ENCODE results near the gene ACOT7.

Gene ACOT7

DNA sequence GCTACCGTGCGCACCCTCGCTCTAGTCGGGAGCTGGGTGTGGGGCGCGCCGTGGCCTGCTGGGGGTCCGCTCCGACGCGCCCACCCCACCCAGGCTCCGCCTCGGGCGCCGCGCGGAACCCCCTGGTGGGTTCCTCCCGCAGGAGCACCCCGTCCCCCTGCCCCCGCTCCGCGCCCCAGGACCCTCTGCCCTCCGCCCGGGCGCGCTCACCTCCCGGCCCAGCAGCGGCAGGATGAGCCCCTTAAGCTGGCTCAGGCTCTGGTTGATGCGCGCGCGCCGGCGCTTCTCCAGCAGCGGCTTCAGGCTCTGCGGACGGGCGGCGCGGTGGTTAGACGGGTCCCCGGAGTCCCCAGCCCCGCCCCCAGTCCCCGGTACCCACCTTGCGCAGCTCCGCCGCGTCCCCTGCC lies 25.8 kb upstream of the ACOT7 start:
- 0 out of 2 replicates have a peak overlapping the region, but pooled peaks have one; percentile 28 for H3K4me3 ChIP-seq
- H3K9ac ChIP-seq (ENCODE audit: insufficient read length): no peak overlapping the region
- H3K27ac ChIP-seq: no peak overlapping the region

DNA sequence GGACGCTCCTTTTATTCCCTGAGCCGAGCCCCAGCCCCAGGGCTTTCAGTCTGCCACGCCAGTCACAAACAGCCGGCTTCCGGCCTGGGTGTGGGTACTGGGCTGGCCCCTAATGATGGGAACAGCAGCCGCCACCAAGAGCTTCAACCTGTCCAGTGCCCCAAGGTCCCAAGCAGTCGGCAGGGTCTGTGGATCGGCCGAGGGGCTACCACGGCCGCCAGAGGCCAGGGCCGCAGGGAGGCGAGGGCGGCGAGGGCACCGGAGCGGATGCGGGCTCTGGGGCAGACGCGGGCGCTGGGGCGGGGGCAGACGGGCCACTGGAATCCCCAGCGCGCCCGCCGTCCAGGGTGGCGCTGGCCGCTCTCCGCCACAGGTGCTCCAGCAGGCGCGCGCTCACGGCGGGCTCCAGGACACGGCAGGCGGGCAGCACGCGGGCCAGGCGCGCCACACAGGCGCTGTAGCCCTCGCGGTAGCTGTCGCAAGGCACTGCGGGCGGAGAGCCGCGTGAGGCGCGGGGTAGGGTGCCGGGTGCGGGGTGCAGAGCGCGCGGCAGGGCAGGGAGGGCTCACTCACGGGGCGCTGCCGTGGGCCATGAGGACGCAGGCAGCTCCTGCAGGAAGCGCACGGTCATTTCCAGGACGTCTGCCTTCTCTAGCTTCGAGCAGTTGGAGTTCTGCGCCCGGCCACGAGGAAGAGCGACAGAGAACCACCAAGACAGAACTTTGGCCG lies 25.3 kb upstream of the ACOT7 start:
- no peak overlapping the region for H3K27ac ChIP-seq
- H3K4me3 ChIP-seq: no peak overlapping the region
- no peaks in the 10 kb centered on the region for H3K36me3 ChIP-seq (ENCODE audit: insufficient read depth, low read length)
- no peaks in the 10 kb centered on the region for H3K9me3 ChIP-seq (ENCODE audit: low read depth, low read length)
- TF ChIP-seq POLR2AphosphoS5 (IDR thresholded peaks at IDR 0.05; ENCODE audit: borderline replicate concordance, low read depth, low read length): no peak
- TF ChIP-seq EZH2 (IDR thresholded peaks at IDR 0.05): peak; percentile 81
- TF ChIP-seq FOXP2 (optimal IDR thresholded peaks at IDR 0.05; ENCODE audit: control extremely low read depth, extremely low read length, insufficient read depth): no peak
- DNase-seq (ENCODE audit: low read depth, low spot score): no peak
- no peak overlapping the region for H3K9ac ChIP-seq (ENCODE audit: insufficient read length)

More for the DNA sequence above, 25.8 kb upstream of the ACOT7 start:
- DNase-seq (ENCODE audit: low read depth, low spot score): no peak
- TF ChIP-seq FOXP2 (optimal IDR thresholded peaks at IDR 0.05; ENCODE audit: control extremely low read depth, extremely low read length, insufficient read depth): no peak
- TF ChIP-seq EZH2 (IDR thresholded peaks at IDR 0.05): no peak
- no peak for TF ChIP-seq POLR2AphosphoS5 (IDR thresholded peaks at IDR 0.05; ENCODE audit: borderline replicate concordance, low read depth, low read length)
- no peaks in the 10 kb centered on the region for H3K36me3 ChIP-seq (ENCODE audit: insufficient read depth, low read length)
- no peaks in the 10 kb centered on the region for H3K9me3 ChIP-seq (ENCODE audit: low read depth, low read length)

- no peak for TF ChIP-seq EZH2 (IDR thresholded peaks at IDR 0.05)
- TF ChIP-seq POLR2AphosphoS5 (IDR thresholded peaks at IDR 0.05; ENCODE audit: borderline replicate concordance, low read depth, low read length): no peak
- no peak for TF ChIP-seq FOXP2 (optimal IDR thresholded peaks at IDR 0.05; ENCODE audit: control extremely low read depth, extremely low read length, insufficient read depth)
- H3K9ac ChIP-seq (ENCODE audit: insufficient read length): no peak overlapping the region
- no peak overlapping the region for H3K27ac ChIP-seq
- no peak overlapping the region for H3K4me3 ChIP-seq
- no peaks in the 10 kb centered on the region for H3K36me3 ChIP-seq (ENCODE audit: insufficient read depth, low read length)
- DNase-seq (ENCODE audit: low read depth, low spot score): no peak
- H3K9me3 ChIP-seq (ENCODE audit: low read depth, low read length): no peaks in the 10 kb centered on the region
Measured at GRCh38 chr1:6417961-6418667, 24.5 kb upstream of the ACOT7 start.

DNA sequence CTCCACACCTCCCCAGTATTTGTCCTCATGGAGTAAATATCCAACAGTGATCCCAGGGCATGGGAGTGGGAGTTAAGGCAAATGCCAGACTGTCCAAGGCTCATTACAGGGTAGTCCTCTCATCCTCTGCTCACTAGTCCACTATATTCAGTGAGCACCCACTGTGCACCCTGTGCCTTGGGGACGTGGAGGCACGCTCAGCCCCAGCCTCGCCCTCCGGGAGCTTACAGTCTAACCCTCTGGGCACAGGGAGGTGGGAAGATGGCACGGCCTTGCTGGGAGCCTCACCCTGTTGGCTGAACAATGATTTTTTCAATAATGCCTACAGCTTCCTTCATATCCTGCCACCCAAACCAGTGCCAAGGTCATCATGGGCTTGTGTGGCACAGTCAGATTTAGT lies 23.3 kb upstream of the ACOT7 start:
- no peak overlapping the region for H3K9ac ChIP-seq (ENCODE audit: insufficient read length)
- no peak overlapping the region for H3K27ac ChIP-seq
- DNase-seq (ENCODE audit: low read depth, low spot score): no peak
- no peaks in the 10 kb centered on the region for H3K36me3 ChIP-seq (ENCODE audit: insufficient read depth, low read length)
- no peak overlapping the region for H3K4me3 ChIP-seq
- TF ChIP-seq POLR2AphosphoS5 (IDR thresholded peaks at IDR 0.05; ENCODE audit: borderline replicate concordance, low read depth, low read length): no peak
- no peaks in the 10 kb centered on the region for H3K9me3 ChIP-seq (ENCODE audit: low read depth, low read length)

DNA sequence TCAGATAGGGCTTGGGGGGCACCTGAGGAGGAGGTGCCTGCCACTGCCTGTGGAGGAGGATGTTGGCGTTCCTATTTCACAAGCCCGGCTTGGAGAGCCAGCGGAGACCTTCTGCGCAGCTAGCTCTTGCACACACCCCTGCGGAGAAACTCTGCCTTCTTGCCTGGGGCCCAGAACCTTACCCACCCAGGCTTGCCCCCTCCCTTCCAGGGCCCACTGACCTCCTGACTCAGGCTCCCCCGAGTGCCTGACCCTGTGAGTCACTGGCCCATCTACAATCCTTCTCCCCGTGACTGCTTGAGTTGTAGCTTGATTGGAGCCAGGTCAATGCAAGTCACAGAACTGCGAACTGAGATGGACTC lies 22.7 kb upstream of the ACOT7 start:
- TF ChIP-seq FOXP2 (optimal IDR thresholded peaks at IDR 0.05; ENCODE audit: control extremely low read depth, extremely low read length, insufficient read depth) (no peak), POLR2AphosphoS5 (IDR thresholded peaks at IDR 0.05; ENCODE audit: borderline replicate concordance, low read depth, low read length) (no peak), EZH2 (IDR thresholded peaks at IDR 0.05) (no peak)
- H3K27ac ChIP-seq: no peak overlapping the region

DNA sequence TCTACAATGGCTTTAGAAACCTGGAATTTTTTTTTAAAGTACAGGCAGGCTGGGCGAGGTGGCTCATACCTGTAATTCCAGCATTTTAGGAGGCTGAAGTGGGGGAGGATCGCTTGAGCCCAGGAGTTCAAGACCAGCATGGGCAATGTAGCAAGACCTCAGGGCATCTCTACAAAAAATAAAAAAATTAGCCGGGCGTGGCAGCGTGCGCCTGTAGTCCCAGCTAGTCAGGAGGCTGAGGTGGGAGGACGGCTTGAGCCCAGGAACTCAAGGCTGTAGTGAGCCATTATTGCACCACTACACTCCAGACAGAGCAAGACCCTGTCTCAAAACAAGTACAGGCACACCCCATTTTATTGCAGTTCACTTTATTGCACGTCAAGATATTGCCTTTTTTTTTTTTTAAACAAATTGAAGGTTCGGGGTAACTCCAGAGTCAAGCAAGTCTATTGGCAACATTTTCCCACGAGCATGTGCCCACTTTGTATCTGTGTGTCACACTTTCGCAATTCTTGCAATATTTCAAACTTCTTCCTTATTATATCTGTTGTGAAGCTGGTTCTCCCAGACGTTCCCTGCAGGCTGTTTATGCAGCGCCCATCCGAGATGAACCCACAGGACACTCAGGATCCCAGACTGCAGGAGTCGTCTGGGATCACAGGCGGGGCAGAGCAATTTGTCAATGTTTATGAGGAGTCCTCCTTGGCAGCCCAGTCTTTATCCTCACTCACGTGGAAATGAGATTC lies 21.5 kb upstream of the ACOT7 start:
- Histone ChIP-seq H3K4me3 (no peak overlapping the region), H3K36me3 (ENCODE audit: insufficient read depth, low read length) (no peaks in the 10 kb centered on the region), H3K27ac (no peak overlapping the region), H3K9me3 (ENCODE audit: low read depth, low read length) (no peaks in the 10 kb centered on the region), H3K9ac (ENCODE audit: insufficient read length) (no peak overlapping the region)
- DNase-seq (ENCODE audit: low read depth, low spot score): no peak
- TF ChIP-seq FOXP2 (optimal IDR thresholded peaks at IDR 0.05; ENCODE audit: control extremely low read depth, extremely low read length, insufficient read depth): no peak
- no peak for TF ChIP-seq EZH2 (IDR thresholded peaks at IDR 0.05)
- TF ChIP-seq POLR2AphosphoS5 (IDR thresholded peaks at IDR 0.05; ENCODE audit: borderline replicate concordance, low read depth, low read length): no peak

More for the DNA sequence above, 22.7 kb upstream of the ACOT7 start:
- H3K9me3 ChIP-seq (ENCODE audit: low read depth, low read length): no peaks in the 10 kb centered on the region
- H3K9ac ChIP-seq (ENCODE audit: insufficient read length): no peak overlapping the region
- H3K4me3 ChIP-seq: no peak overlapping the region
- H3K36me3 ChIP-seq (ENCODE audit: insufficient read depth, low read length): no peaks in the 10 kb centered on the region
- DNase-seq (ENCODE audit: low read depth, low spot score): no peak

DNA sequence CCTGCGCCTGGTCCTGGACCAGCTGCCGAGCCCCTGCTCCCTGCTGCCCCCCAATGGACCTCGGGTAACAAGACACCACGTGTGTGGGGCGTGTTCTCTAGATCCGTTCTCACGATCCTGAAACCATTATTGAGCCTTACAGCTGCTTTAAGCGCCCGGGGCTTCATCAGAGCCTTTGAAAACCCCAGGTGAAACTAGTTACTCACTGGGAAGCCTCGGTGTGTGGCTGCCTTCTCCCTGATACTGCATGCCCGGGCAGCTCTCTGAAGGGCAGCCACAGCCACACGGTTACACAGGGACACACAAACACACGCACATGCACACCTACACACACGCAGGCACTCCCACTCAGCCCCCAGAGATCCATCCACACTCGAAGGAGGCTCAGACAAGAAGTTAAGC lies 20.9 kb upstream of the ACOT7 start:
- Histone ChIP-seq H3K9me3 (ENCODE audit: low read depth, low read length) (no peaks in the 10 kb centered on the region), H3K9ac (ENCODE audit: insufficient read length) (no peak overlapping the region), H3K36me3 (ENCODE audit: insufficient read depth, low read length) (no peaks in the 10 kb centered on the region), H3K4me3 (no peak overlapping the region), H3K27ac (no peak overlapping the region)
- DNase-seq (ENCODE audit: low read depth, low spot score): no peak
- TF ChIP-seq EZH2 (IDR thresholded peaks at IDR 0.05) (no peak), POLR2AphosphoS5 (IDR thresholded peaks at IDR 0.05; ENCODE audit: borderline replicate concordance, low read depth, low read length) (no peak), FOXP2 (optimal IDR thresholded peaks at IDR 0.05; ENCODE audit: control extremely low read depth, extremely low read length, insufficient read depth) (no peak)

DNA sequence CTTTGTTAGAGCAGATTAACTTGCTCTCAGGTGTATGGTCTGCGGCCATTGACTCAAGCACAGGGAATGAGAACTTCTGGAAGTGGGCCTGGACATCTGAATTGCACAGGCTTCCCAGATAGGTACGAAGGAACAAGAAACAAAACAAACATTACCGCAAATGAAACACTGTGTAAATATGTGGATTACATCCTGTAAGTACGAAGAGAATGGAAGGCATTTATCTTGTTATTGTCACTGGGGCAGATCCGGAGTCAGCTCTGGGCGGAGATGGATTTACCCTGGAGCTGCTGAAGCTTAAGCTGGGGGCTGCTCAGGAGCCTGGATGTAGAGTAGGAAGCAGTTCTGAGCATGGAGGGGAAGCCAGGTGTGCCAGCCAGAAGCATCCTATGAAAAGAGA lies 19.3 kb upstream of the ACOT7 start:
- Histone ChIP-seq H3K4me3 (no peak overlapping the region), H3K9ac (ENCODE audit: insufficient read length) (no peak overlapping the region), H3K27ac (no peak overlapping the region), H3K9me3 (ENCODE audit: low read depth, low read length) (no peaks in the 10 kb centered on the region), H3K36me3 (ENCODE audit: insufficient read depth, low read length) (no peaks in the 10 kb centered on the region)
- no peak for TF ChIP-seq POLR2AphosphoS5 (IDR thresholded peaks at IDR 0.05; ENCODE audit: borderline replicate concordance, low read depth, low read length)
- TF ChIP-seq EZH2 (IDR thresholded peaks at IDR 0.05): no peak
- TF ChIP-seq FOXP2 (optimal IDR thresholded peaks at IDR 0.05; ENCODE audit: control extremely low read depth, extremely low read length, insufficient read depth): no peak
- no peak for DNase-seq (ENCODE audit: low read depth, low spot score)
